ENCODE measurements around the gene UBE2L5.
A peak's percentile ranks its signal among the peaks of the same experiment; 100 is the strongest.

The UBE2L5 gene

DNA sequence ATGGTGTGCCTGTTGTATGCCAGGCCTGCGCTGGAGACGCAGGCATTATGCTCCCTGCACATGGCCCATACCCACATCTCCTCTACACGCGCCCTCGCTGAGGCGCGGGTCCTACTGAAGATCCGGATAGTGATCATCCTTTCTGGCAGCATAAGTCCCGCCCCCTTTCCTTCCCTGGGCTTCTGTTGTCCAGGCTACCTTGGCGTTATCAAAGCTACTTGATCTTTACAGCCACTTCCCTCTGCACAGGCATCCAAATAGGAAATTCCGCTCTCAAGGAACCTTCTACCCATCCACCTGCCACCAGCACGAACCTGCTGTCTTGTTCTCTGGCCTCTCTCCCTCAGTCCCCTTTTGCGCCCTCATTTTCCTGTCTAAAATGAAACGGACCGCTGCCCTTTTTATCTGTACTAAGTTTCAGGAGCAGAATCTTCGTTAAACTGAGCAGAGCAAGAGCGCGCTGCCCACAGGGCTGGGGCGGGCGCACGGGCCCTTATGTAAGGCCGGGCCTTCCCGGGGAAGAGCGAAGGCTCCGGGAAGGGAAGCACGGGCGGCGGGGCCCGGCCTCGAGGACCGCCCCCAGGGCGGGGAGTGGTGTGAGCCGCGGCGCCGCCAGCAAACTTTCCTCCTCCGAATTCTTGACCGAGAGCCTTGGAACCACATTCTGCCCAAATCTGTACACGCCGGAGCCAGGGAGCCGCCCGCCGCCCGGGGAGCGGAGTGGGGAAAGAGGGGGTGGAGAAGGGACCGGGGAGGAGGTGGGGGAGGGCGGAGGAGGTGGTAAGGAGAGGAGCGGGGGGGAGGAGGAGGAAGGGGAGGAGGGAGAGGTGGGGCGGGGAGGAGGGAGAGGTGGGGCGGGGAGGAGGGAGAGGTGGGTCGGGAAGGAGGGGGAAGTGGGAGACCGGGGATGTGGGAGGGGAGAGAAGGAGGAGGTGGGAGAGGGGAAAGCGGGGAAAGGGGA is 920 bp upstream of the UBE2L5 start:
- no peak for TF ChIP-seq EZH2phosphoT487 (IDR thresholded peaks at IDR 0.05; ENCODE audit: low read depth)
- TF ChIP-seq CTCF (IDR thresholded peaks at IDR 0.05; ENCODE audit: low read depth, low read length) = no peak
- no peaks in the 10 kb centered on the region for H3K79me2 ChIP-seq (ENCODE audit: low read length)
- no peaks in the 10 kb centered on the region for H3K9me3 ChIP-seq (ENCODE audit: insufficient read depth, low read length)
- H4K20me1 ChIP-seq (ENCODE audit: insufficient read depth, low read length) = no peaks in the 10 kb centered on the region
- peak overlapping the region; percentile 79 for H3K4me3 ChIP-seq (ENCODE audit: low read length)
- H3K4me2 ChIP-seq (ENCODE audit: low read length) = peak overlapping the region; percentile 79
- H3K27ac ChIP-seq (ENCODE audit: low read length) = no peak overlapping the region
- peaks cover 32% of the 10 kb centered on the region for H3K27me3 ChIP-seq (ENCODE audit: low read depth, low read length)
- H3K36me3 ChIP-seq (replicated peaks; ENCODE audit: low read depth, low read length) = no peaks in the 10 kb centered on the region
- H2AFZ ChIP-seq (ENCODE audit: low read depth, low read length) = peak overlapping the region; percentile 50
- peaks cover 7% of the 10 kb centered on the region for H3K4me1 ChIP-seq (ENCODE audit: low read length)
- peak overlapping the region; percentile 50 for H3K9ac ChIP-seq (ENCODE audit: low read length)

DNA sequence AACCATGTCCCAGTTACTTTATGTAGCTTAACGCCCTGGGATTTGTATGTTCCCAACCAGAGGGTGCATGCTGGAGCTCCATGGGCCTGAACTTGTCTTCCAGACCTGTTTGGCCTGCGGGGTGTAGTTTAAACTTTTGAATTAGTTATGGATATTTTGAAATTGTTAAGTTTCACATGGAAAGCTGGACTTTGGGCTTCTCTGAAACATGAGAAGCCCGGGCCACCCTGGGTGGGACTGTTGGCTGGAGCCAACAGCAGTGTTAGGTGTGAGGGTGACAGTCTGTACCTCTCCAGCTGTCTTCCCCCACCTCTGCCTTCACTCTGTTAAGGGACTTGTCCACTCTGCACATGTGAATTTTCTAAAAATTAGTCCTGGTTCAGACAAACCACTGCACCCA is 1.6 kb downstream of the UBE2L5 start:
- Histone ChIP-seq H3K27me3 (ENCODE audit: low read depth, low read length) (peaks cover 23% of the 10 kb centered on the region), H3K4me1 (ENCODE audit: low read length) (peaks cover 4% of the 10 kb centered on the region; the same call in 1 of the 2 replicates), H4K20me1 (ENCODE audit: insufficient read depth, low read length) (no peaks in the 10 kb centered on the region), H3K27ac (ENCODE audit: low read length) (no peak overlapping the region), H3K4me3 (ENCODE audit: low read length) (no peak overlapping the region), H3K9me3 (ENCODE audit: insufficient read depth, low read length) (no peaks in the 10 kb centered on the region), H3K36me3 (replicated peaks; ENCODE audit: low read depth, low read length) (no peaks in the 10 kb centered on the region), H3K79me2 (ENCODE audit: low read length) (no peaks in the 10 kb centered on the region), H2AFZ (ENCODE audit: low read depth, low read length) (no peak overlapping the region), H3K9ac (ENCODE audit: low read length) (no peak overlapping the region), H3K4me2 (ENCODE audit: low read length) (no peak overlapping the region)
- TF ChIP-seq EZH2phosphoT487 (IDR thresholded peaks at IDR 0.05; ENCODE audit: low read depth) = no peak
- TF ChIP-seq CTCF (IDR thresholded peaks at IDR 0.05; ENCODE audit: low read depth, low read length) = no peak

DNA sequence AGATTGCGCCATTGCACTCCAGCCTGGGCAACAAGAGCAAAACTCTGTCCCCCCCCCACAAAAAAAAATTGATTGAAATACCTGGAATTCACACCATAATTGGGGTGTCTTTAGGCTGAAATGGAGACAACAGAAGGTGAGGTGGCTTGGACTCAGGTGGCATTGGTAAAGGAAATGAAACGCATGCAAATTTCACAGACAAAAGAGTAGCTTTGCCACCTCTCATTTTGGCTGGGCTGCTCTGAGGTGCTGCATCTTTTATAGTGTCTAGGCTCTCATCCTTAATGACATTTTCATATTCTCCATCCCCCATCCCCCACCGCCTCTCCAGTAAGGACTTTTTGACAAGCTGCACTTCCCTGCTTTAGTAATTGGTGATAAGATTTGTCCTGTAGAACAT is 6.9 kb downstream of the UBE2L5 start:
- Histone ChIP-seq H2AFZ (ENCODE audit: low read depth, low read length) (no peak overlapping the region), H3K9ac (ENCODE audit: low read length) (no peak overlapping the region), H3K27ac (ENCODE audit: low read length) (no peak overlapping the region), H3K9me3 (ENCODE audit: insufficient read depth, low read length) (no peaks in the 10 kb centered on the region), H3K4me1 (ENCODE audit: low read length) (peaks cover 26% of the 10 kb centered on the region), H3K4me3 (ENCODE audit: low read length) (no peak overlapping the region), H3K36me3 (replicated peaks; ENCODE audit: low read depth, low read length) (no peaks in the 10 kb centered on the region), H3K27me3 (ENCODE audit: low read depth, low read length) (peaks cover 9% of the 10 kb centered on the region; the same call in 1 of the 2 replicates), H4K20me1 (ENCODE audit: insufficient read depth, low read length) (no peaks in the 10 kb centered on the region), H3K79me2 (ENCODE audit: low read length) (no peaks in the 10 kb centered on the region), H3K4me2 (ENCODE audit: low read length) (peak overlapping the region; percentile 6; the same call in 1 of the 2 replicates)
- TF ChIP-seq CTCF (IDR thresholded peaks at IDR 0.05; ENCODE audit: low read depth, low read length) (no peak), EZH2phosphoT487 (IDR thresholded peaks at IDR 0.05; ENCODE audit: low read depth) (no peak)

All from OCI-LY3 (cell line).